Retinal pigment epithelial cell (primary cell): ENCODE data around the gene MGAT5B.

Experiments
- DNase-seq: peaks from one replicate; pipeline ENCODE4 v3.0.0-alpha.2; 2010; ENCODE audit warnings: low read depth
- H3K4me3 ChIP-seq: 2 replicates; pipeline ENCODE4 v1.5.1; 2011; ENCODE audit warnings: mild to moderate bottlenecking, low read length, control low read depth, moderate library complexity
- CTCF ChIP-seq: conservative IDR thresholded peaks from 2 replicates; pipeline ENCODE4 v1.5.1; 2011; ENCODE audit warnings: low read depth, low read length, control low read depth, inconsistent platforms

Gene MGAT5B

GRCh38 chr17:76884995-76885893 is 17.0 kb downstream of the MGAT5B start:
- no peak overlapping the region for H3K4me3 ChIP-seq
- no peak for TF ChIP-seq CTCF
- no peak for DNase-seq

GRCh38 chr17:76885894-76886290 is 17.7 kb downstream of the MGAT5B start:
- TF ChIP-seq CTCF, result no peak
- no peak overlapping the region for H3K4me3 ChIP-seq
- DNase-seq, result no peak

- TF ChIP-seq CTCF, result no peak
- DNase-seq, result no peak
- H3K4me3 ChIP-seq, result no peak overlapping the region
These were observed 18.2 kb downstream of the MGAT5B start for GRCh38 chr17:76886395-76886794.

- TF ChIP-seq CTCF, result peak; percentile 35
- DNase-seq, result no peak
- no peak overlapping the region for H3K4me3 ChIP-seq
These were observed 19.6 kb downstream of the MGAT5B start for GRCh38 chr17:76887802-76888201.

GRCh38 chr17:76888661-76889060 is 20.5 kb downstream of the MGAT5B start:
- no peak overlapping the region for H3K4me3 ChIP-seq
- peak; percentile 15 for TF ChIP-seq CTCF
- DNase-seq, result no peak

GRCh38 chr17:76889323-76889722 is 21.1 kb downstream of the MGAT5B start:
- H3K4me3 ChIP-seq, result no peak overlapping the region
- DNase-seq, result no peak
- TF ChIP-seq CTCF, result no peak

- DNase-seq, result no peak
- no peak overlapping the region for H3K4me3 ChIP-seq
- no peak for TF ChIP-seq CTCF
These were observed 24.1 kb downstream of the MGAT5B start for GRCh38 chr17:76892329-76892728.
